ENCODE results near the gene LCA5L. TPM values are rescaled to one million over a fixed set of nuclear protein-coding genes. Genes with fewer than 3 reads are reported as not detected.

Gene LCA5L
- total and polyA plus RNA-seq, 2 donors (not counting 1 experiment from before 2014, with no cell fraction given), result 0.62 TPM; not detected in 1

DNA sequence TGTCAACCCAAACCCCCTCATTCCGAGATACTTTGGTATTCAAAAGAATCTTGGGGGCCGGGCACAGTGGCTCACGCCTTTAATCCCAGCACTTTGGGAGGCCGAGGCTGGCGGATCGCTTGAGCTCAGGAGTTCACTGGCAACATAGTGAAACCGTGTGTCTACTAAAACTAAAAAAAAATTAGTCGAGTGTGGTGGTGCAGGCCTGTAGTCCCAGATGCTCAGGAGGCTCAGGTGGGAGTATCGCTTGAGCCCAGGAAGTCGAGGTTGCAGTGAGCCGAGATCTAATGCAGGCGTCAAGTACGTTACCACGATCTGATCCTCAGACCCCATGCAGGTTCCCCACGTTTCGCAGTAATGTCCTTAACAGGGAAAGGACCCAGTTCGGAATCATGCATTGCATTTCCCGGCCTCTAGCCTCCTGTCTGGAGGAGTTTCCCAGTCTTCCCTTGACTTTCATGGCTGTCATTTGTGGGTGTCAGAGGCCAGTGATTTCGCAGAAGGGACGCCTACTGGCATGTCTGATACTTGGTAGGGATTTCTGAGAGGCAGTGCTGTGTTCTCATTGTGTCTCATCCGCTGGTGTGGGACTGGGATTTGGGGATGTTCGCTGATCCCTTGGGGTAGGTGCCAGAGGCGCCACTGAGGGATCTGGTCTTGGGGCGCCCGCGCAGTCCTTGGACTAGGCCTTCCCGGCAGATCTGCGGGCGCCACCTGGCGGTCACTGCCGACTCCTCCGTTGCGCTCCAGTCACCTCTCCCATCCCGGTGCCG, 57.4 kb downstream of the LCA5L start:
- H3K27ac Mint-ChIP-seq, result peak overlapping the region; percentile 89
- peak overlapping the region; percentile 91 for H3K4me2 ChIP-seq (replicated peaks; ENCODE audit: low read depth, low read length, poor library complexity, severe bottlenecking)
- peak overlapping the region; percentile 20 to 25 for H3K27ac ChIP-seq (ENCODE audit: low read length in 2 of 2)
- ChIA-PET CTCF (interaction anchor here (0.6 to 1.6 kb wide), 19 partner anchors 12 to 1676 kb away, joined by 3 to 12 read pairs (median 4); partner anchors contain the start of gene PSMG1), POLR2A (interaction anchor here (0.7 to 2.1 kb wide), 3 partner anchors 18 to 1824 kb away, joined by 3 to 8 read pairs (median 7); partner anchors contain the start of gene HMGN1)
- ATAC-seq (ENCODE audit: low read depth) (peak; percentile 84), DNase-seq (peak; percentile 88)
- H3K9ac ChIP-seq (ENCODE audit: low read length), result peak overlapping the region; percentile 66
- 17% methylated on average over 35 of the region's 35 CpGs for WGBS (ENCODE audit: insufficient coverage)
- H3K9me3 ChIP-seq (ENCODE audit: control extremely low read depth in 1 of 3, control insufficient read depth in 2 of 3, insufficient read depth in 1 of 3, low read length in 2 of 3), result no peaks in the 10 kb centered on the region
- peaks cover 9% of the 10 kb centered on the region for H4K20me1 ChIP-seq (ENCODE audit: control insufficient read depth, insufficient read depth, low read length, poor library complexity, severe bottlenecking)
- intact Hi-C loops (cut with micrococcal nuclease), result loop anchor here (1.0 kb wide), 3 partner anchors 8 to 205 kb away; partner anchors contain the start of gene PSMG1
- peaks cover 0 to 16% of the 10 kb centered on the region in 2 experiments for H3K36me3 ChIP-seq (replicated peaks in 1 of 2; ENCODE audit: control extremely low read depth in 1 of 2, control insufficient read depth in 1 of 2, extremely low read depth in 1 of 2, insufficient read depth in 2 of 2, low read length in 1 of 2)
- H3K9me3 Mint-ChIP-seq (ENCODE audit: insufficient read depth), result no peaks in the 10 kb centered on the region
- H3K27me3 ChIP-seq (replicated peaks in 1 of 4; ENCODE audit: control extremely low read depth in 1 of 4, control insufficient read depth in 3 of 4, insufficient read depth in 4 of 4, low read length in 3 of 4), result no peaks in the 10 kb centered on the region
- H2AFZ ChIP-seq (ENCODE audit: insufficient read depth, low read depth, low read length, poor library complexity, severe bottlenecking), result peak overlapping the region; percentile 77
- peaks cover 11 to 18% of the 10 kb centered on the region in 2 donors for H3K4me1 ChIP-seq (ENCODE audit: control insufficient read depth in 2 of 2, insufficient read depth in 2 of 2, low read length in 2 of 2)
- TF ChIP-seq, protein P1, sequence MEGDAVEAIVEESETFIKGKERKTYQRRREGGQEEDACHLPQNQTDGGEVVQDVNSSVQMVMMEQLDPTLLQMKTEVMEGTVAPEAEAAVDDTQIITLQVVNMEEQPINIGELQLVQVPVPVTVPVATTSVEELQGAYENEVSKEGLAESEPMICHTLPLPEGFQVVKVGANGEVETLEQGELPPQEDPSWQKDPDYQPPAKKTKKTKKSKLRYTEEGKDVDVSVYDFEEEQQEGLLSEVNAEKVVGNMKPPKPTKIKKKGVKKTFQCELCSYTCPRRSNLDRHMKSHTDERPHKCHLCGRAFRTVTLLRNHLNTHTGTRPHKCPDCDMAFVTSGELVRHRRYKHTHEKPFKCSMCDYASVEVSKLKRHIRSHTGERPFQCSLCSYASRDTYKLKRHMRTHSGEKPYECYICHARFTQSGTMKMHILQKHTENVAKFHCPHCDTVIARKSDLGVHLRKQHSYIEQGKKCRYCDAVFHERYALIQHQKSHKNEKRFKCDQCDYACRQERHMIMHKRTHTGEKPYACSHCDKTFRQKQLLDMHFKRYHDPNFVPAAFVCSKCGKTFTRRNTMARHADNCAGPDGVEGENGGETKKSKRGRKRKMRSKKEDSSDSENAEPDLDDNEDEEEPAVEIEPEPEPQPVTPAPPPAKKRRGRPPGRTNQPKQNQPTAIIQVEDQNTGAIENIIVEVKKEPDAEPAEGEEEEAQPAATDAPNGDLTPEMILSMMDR (IDR thresholded peaks at IDR 0.05), result peak; percentile 97
- TF ChIP-seq EZH2 (IDR thresholded peaks at IDR 0.05; ENCODE audit: borderline replicate concordance, insufficient read depth, low read depth, low read length, poor library complexity, severe bottlenecking), result no peak
- H3K4me1 Mint-ChIP-seq, result peaks cover 24% of the 10 kb centered on the region
- peaks cover 42% of the 10 kb centered on the region for H3K79me2 ChIP-seq (ENCODE audit: control insufficient read depth, insufficient read depth, low read length)
- peak overlapping the region; percentile 94 for H3K4me3 Mint-ChIP-seq
- H3K4me3 ChIP-seq (ENCODE audit: control extremely low read depth in 1 of 5, extremely low read depth in 1 of 5, insufficient read depth in 1 of 5, low read depth in 2 of 5, low read length in 4 of 5), result peak overlapping the region; percentile 38 to 63 (median 56)
- no peaks in the 10 kb centered on the region for H3K27me3 Mint-ChIP-seq

Measured in B cell (primary cell).